Heart left ventricle (tissue), 16 donors: ENCODE data around the gene RUVBL2. TPM values are rescaled to one million over a fixed set of nuclear protein-coding genes. Genes with fewer than 3 reads are reported as not detected.

Experiments used
- ATAC-seq, 4 donors: fragments of 200-7000 bp; cut with Tn5 transposase; one replicate each; pipeline ENCODE4 v1.9.1; 2020 to 2022; ENCODE audit warnings: moderate library complexity in 4 of 4, mild to moderate bottlenecking in 3 of 4, moderate number of reproducible peaks in 1 of 4
- DNase-seq, 5 donors: peaks; one replicate each; pipeline ENCODE4 v3.0.0-alpha.2; 2020
- H3K27ac ChIP-seq, 12 donors: fragments of 200-600 bp; sonication (generic) in 4 of 12; one replicate each; pipeline versions ENCODE4 v1.5.0 to v1.8.0; 2016 to 2022; ENCODE audit warnings: mild to moderate bottlenecking in 2 of 12
- H3K27me3 ChIP-seq, 9 donors: fragments of 200-600 bp; sonication (generic) in 2 of 9; one replicate each; pipeline versions ENCODE4 v1.5.1 to v1.8.0; 2016 to 2022; ENCODE audit warnings: mild to moderate bottlenecking in 3 of 9
- H3K36me3 ChIP-seq, 9 donors: fragments of 200-600 bp; sonication (generic) in 2 of 9; one replicate each; pipeline versions ENCODE4 v1.5.0 to v1.8.0; 2018 to 2022; ENCODE audit warnings: mild to moderate bottlenecking in 2 of 9
- H3K4me1 ChIP-seq, 12 donors: fragments of 200-600 bp; sonication (generic) in 4 of 12; one replicate each; pipeline versions ENCODE4 v1.5.0 to v1.8.0; 2016 to 2022; ENCODE audit warnings: mild to moderate bottlenecking in 3 of 12
- H3K4me3 ChIP-seq, 12 donors: fragments of 200-600 bp; sonication (generic) in 4 of 12; one replicate each; pipeline versions ENCODE4 v1.5.0 to v1.8.0; 2017 to 2022; ENCODE audit warnings: mild to moderate bottlenecking in 9 of 12, moderate library complexity in 4 of 12
- H3K9me3 ChIP-seq, 12 donors: fragments of 200-600 bp; sonication (generic) in 4 of 12; one replicate each; pipeline versions ENCODE4 v1.5.0 to v1.8.0; 2016 to 2022; ENCODE audit warnings: mild to moderate bottlenecking in 1 of 12
- POLR2A ChIP-seq, 2 donors: fragments of 450-650 bp; IDR thresholded peaks; one replicate each; pipeline ENCODE4 v1.6.1; 2017; ENCODE audit warnings: antibody characterized with exemption in 2 of 2, mild to moderate bottlenecking in 2 of 2, moderate library complexity in 2 of 2
- WGBS, 4 donors: extraction: QIAGEN DNeasy Blood & Tissue Kit in 2 of 4; methylation state at CpG; one replicate each; pipeline versions ENCODE4 v1.1.5 to v1.1.7; 2013 to 2018; 5-methylcytosine and 5-hydroxymethylcytosine counted together
- intact Hi-C, 10 donors: fragments of 100-400 bp; cut with DNase I; formaldehyde crosslinking; loops; one replicate each; pipeline versions ENCODE4 v1.11.1 to v1.14.2; 2022
- polyA plus RNA-seq, 2 donors: library from polyadenylated mRNA; stranded (reverse); fragments of 200-250 nt; gene quantifications; one replicate each; pipeline ENCODE4 v1.2.3, GENCODE V29; 2013
- total RNA-seq, 9 donors: library from RNA; depleted of rRNA in 2 of 9; stranded (reverse); fragments of >200 nt in 2 of 9; fragmentation: NEBNext Ultra II Directional in 3 of 9; extraction: Animal tissue kit (Norgen Biotek cat#: 25700) in 3 of 9; gene quantifications; one replicate each; pipeline versions ENCODE4 v1.1.0 to v1.2.4, GENCODE V29; 2016 to 2023
- TF ChIP-seq, protein P1 (sequence below), 12 donors: fragments of 200-600 bp; sonication (generic) in 4 of 12; IDR thresholded peaks; one replicate each; pipeline versions ENCODE4 v1.5.0 to v1.8.0; 2018 to 2022; ENCODE audit warnings: antibody characterized with exemption in 12 of 12, mild to moderate bottlenecking in 5 of 12
- donor health status: ischemic (EF 13 %, LVEDD 7.1; RV severe dilation, severe dysfunction).
- donor health status: healthy with polysubstance abuse.
- donor health status: DM: no; HTN: yes; CAD: no.
- donor health status: DM: no; HTN: no; CAD: no.
- donor health status: ischemic (EF 25% LVEDD 6.9; RV normal size, moderate dysfunction).
- donor health status: ischemic (EF 25% LVEDD 5.7; RV mildly dilated, moderate dysfunction).
- donor health status: healthy.
- donor health status: DM: yes; HTN: yes; CAD: no.
- donor health status: ischemic (EF 35%, LVEDD 5.7; RV mildly dilated, moderate dysfunction).
- donor health status: nonischemic (EF 11% LVEDD 7.7; RV severe dilation, severe dysfunction).
- donor health status: DM: yes; HTN: yes; CAD: no.
- donor health status: PGD.
- donor health status: ischemic (EF 29% LVEDD 5.4; RV normal size, mild dysfunction).
- donor health status: nonischemic (EF 23%, LVEDD 6.1; RV moderate dilation, normal function).

The RUVBL2 gene
- total and polyA plus RNA-seq, 11 donors = 41.4 to 109 (median 54.7) TPM

GRCh38 chr19:48990400-48990799 lies 3.3 kb upstream of the RUVBL2 start:
- DNase-seq (no peak), ATAC-seq (no peak)
- WGBS, 4 donors = 27 to 35% (median 33%) methylated on average over 4 of the region's 4 CpGs
- H3K4me3 ChIP-seq = peak overlapping the region in 8 of 12 donors; percentile 6 to 99 (median 86)
- intact Hi-C loops = loop anchor here in 4 of 10 donors (5.0 to 10.0 kb wide), 4 partner anchors 157 to 224 kb away; no protein-coding TSS in a partner anchor
- H3K9me3 ChIP-seq = no peaks in the 10 kb centered on the region
- peaks cover 6 to 48% (median 35%) of the 10 kb centered on the region in 12 donors for H3K4me1 ChIP-seq
- H3K27me3 ChIP-seq = no peaks in the 10 kb centered on the region
- TF ChIP-seq, protein P1, sequence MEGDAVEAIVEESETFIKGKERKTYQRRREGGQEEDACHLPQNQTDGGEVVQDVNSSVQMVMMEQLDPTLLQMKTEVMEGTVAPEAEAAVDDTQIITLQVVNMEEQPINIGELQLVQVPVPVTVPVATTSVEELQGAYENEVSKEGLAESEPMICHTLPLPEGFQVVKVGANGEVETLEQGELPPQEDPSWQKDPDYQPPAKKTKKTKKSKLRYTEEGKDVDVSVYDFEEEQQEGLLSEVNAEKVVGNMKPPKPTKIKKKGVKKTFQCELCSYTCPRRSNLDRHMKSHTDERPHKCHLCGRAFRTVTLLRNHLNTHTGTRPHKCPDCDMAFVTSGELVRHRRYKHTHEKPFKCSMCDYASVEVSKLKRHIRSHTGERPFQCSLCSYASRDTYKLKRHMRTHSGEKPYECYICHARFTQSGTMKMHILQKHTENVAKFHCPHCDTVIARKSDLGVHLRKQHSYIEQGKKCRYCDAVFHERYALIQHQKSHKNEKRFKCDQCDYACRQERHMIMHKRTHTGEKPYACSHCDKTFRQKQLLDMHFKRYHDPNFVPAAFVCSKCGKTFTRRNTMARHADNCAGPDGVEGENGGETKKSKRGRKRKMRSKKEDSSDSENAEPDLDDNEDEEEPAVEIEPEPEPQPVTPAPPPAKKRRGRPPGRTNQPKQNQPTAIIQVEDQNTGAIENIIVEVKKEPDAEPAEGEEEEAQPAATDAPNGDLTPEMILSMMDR (IDR thresholded peaks at IDR 0.05) = no peak
- no peak for TF ChIP-seq POLR2A (IDR thresholded peaks at IDR 0.05)
- peak overlapping the region in 11 of 12 donors; percentile 90 to 99 (median 96) for H3K27ac ChIP-seq
- H3K36me3 ChIP-seq = peaks cover 0 to 43% (median 34%) of the 10 kb centered on the region in 9 donors

DNA sequence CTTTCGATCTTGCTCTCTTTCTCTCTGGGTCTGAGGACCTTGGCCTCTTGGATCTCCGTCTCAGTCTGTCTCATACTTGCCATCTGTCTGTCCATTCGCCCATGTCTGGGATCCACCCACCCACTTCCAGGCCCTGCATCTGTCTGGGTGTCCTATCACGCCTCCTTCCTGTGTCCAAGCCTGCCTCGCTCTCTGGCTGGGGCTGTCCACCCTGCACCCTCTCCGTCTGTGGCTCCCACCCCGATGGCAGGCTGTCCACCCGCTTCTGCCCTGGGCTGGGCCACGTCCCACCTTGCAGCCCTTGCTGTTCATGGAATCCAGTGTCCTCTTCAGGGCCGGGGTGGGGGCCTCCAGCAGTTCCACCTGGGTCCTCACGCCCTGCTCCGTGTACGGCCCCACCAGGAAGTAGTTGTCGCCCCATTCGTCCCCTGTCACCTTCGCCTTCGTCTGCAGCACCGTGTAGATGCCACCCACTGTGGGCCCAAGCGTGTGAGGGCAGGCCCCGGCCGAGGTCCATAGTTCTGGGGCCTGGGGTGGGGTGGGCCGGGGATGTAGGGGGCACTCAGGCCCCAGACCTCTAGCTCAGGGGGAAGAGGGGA lies 2.6 kb upstream of the RUVBL2 start:
- ATAC-seq (no peak), DNase-seq (no peak)
- peaks cover 0 to 36% (median 27%) of the 10 kb centered on the region in 9 donors for H3K36me3 ChIP-seq
- no peak for TF ChIP-seq POLR2A (IDR thresholded peaks at IDR 0.05)
- TF ChIP-seq, protein P1 (IDR thresholded peaks at IDR 0.05) = no peak
- WGBS, 4 donors = 73 to 79% (median 76%) methylated on average over 18 to 22 of the region's 22 CpGs
- H3K27me3 ChIP-seq = no peaks in the 10 kb centered on the region
- H3K4me1 ChIP-seq = peaks cover 6 to 48% (median 35%) of the 10 kb centered on the region in 12 donors
- no peaks in the 10 kb centered on the region for H3K9me3 ChIP-seq
- H3K27ac ChIP-seq = peak overlapping the region in 11 of 12 donors; percentile 90 to 99 (median 96)
- intact Hi-C loops = loop anchor here in 4 of 10 donors (5.0 to 10.0 kb wide), 4 partner anchors 156 to 224 kb away; no protein-coding TSS in a partner anchor
- peak overlapping the region in 11 of 12 donors; percentile 62 to 99 (median 85) for H3K4me3 ChIP-seq

- intact Hi-C loops = loop anchor here in 4 of 10 donors (5.0 to 10.0 kb wide), 4 partner anchors 155 to 223 kb away; no protein-coding TSS in a partner anchor
- Histone ChIP-seq H3K36me3 (peaks cover 0 to 27% (median 20%) of the 10 kb centered on the region in 9 donors), H3K9me3 (no peaks in the 10 kb centered on the region), H3K4me3 (peak overlapping the region; percentile 56 to 99 (median 82)), H3K27ac (peak overlapping the region; percentile 61 to 99 (median 96)), H3K4me1 (peaks cover 6 to 48% (median 35%) of the 10 kb centered on the region in 12 donors), H3K27me3 (no peaks in the 10 kb centered on the region)
- TF ChIP-seq POLR2A (IDR thresholded peaks at IDR 0.05) = peak in 1 of 2 donors; percentile 55
- TF ChIP-seq, protein P1 (IDR thresholded peaks at IDR 0.05) = no peak
- ATAC-seq = peak; percentile 16 to 57 (median 46)
- peak in 4 of 5 donors; percentile 73 to 78 (median 74) for DNase-seq
- WGBS, 4 donors = 15 to 21% (median 19%) methylated on average over 8 of the region's 8 CpGs
Measured at GRCh38 chr19:48991873-48992580, 1.7 kb upstream of the RUVBL2 start.
